Effector memory CD8-positive, alpha-beta T cell (primary cell): ENCODE measurements around the gene SMYD4.
A peak's percentile ranks its signal among the peaks of the same experiment; 100 is the strongest.
"Not testable (repeated sequence)": the region's sequence is repeated elsewhere in the genome, so short reads cannot be mapped to it uniquely, and the experiment has no call there.

ENCODE experiments used
- ATAC-seq: fragments of 150-1000 bp; cut with Tn5 transposase; replicated peaks from 2 replicates; pipeline ENCODE4 v1.10.0; 2021; ENCODE audit warnings: mild to moderate bottlenecking, moderate library complexity
- DNase-seq, 3 experiments: peaks; one replicate each; pipeline ENCODE4 v3.0.0; 2021
- H3K27ac Mint-ChIP-seq, 2 donors: one replicate each; pipeline ENCODE4 v1.8.0; 2022; ENCODE audit warnings: mild to moderate bottlenecking in 2 of 2, mixed read lengths in 2 of 2, moderate library complexity in 2 of 2
- H3K27me3 Mint-ChIP-seq, 2 donors: one replicate each; pipeline ENCODE4 v1.8.0; 2022; ENCODE audit warnings: mixed read lengths in 2 of 2
- H3K36me3 Mint-ChIP-seq: one replicate; pipeline ENCODE4 v1.8.0; 2022; ENCODE audit warnings: mild to moderate bottlenecking, moderate library complexity, mixed read lengths; ENCODE audit not compliant: insufficient read depth
- H3K4me1 Mint-ChIP-seq, 2 donors: one replicate each; pipeline ENCODE4 v1.8.0; 2022; ENCODE audit warnings: low read depth in 2 of 2, mixed read lengths in 2 of 2
- H3K4me3 Mint-ChIP-seq, 2 donors: one replicate each; pipeline ENCODE4 v1.8.0; 2022; ENCODE audit warnings: mild to moderate bottlenecking in 2 of 2, mixed read lengths in 2 of 2, moderate library complexity in 2 of 2
- H3K9me3 Mint-ChIP-seq, 2 donors: one replicate each; pipeline ENCODE4 v1.8.0; 2022; ENCODE audit warnings: mixed read lengths in 2 of 2

The SMYD4 gene

DNA sequence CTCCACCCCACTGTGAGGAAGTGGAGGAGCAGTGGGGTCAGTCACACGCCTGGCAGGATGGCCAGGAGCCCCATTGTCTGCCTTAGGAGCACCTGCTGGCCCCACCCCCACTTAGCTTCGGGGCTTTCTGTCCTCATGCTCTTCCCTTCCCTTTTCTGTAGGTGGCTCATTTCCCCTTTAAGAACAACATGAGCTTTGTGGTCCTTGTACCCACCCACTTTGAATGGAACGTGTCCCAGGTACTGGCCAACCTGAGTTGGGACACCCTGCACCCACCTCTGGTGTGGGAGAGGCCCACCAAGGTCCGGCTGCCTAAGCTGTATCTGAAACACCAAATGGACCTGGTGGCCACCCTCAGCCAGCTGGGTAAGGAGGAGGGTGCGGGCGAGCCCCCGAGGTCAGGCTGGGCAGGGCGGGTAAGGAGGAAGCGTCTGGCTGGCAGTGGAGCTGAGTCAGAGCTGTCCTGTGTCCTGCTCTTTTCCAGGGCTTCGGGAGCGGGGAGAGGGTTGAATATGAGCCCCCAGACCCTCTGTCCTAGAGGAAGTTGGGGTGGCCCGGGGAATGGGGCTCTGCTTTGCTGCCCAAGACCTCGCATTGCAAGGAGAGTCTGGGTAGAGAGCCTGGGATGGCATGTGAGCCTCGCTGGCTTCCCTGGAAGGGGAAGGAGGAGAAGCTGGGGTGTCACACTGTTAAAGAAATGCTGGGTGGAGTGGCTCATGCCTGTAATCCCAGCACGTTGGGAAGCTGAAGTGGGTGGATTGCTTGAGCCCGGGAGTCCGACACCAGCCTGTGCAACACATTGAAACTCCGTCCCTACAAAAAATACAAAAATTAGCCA lies 77.1 kb downstream of the SMYD4 start:
- DNase-seq (no peak), ATAC-seq (no peak)
- Mint-ChIP-seq H3K27ac (no peak overlapping the region), H3K36me3 (no peaks in the 10 kb centered on the region), H3K27me3 (peaks cover 0 to 8% of the 10 kb centered on the region in 2 donors), H3K4me1 (peaks cover 0 to 3% of the 10 kb centered on the region in 2 donors), H3K4me3 (no peak overlapping the region), H3K9me3 (no peaks in the 10 kb centered on the region)

DNA sequence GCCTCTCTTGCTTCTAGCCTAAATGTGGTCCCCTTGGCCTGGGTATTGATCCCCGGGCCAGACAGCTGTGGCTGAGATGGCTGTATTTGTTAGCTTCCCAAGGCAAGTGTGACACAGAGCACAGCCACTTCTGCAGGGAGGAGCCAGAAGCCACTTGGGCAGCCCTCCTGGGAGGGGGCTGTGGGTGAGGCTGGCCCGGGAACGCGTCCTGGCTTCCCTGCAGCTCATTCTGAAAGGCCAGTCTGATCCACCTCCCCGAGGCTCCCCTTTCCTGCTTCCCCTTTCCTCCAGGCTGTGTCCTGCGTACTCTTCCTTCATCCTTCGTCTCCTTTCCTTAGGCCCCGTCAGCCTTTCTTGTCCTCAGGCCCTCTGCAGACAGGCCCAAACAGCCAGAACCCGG lies 79.1 kb downstream of the SMYD4 start:
- no peak for DNase-seq
- H3K36me3 Mint-ChIP-seq = peaks cover 3% of the 10 kb centered on the region
- H3K27me3 Mint-ChIP-seq = peaks cover 0 to 3% of the 10 kb centered on the region in 2 donors
- no peaks in the 10 kb centered on the region for H3K9me3 Mint-ChIP-seq
- peaks cover 0 to 3% of the 10 kb centered on the region in 2 donors for H3K4me1 Mint-ChIP-seq
- H3K4me3 Mint-ChIP-seq = no peak overlapping the region
- H3K27ac Mint-ChIP-seq = peak overlapping the region in 1 of 2 donors; percentile 62
- ATAC-seq = no peak

DNA sequence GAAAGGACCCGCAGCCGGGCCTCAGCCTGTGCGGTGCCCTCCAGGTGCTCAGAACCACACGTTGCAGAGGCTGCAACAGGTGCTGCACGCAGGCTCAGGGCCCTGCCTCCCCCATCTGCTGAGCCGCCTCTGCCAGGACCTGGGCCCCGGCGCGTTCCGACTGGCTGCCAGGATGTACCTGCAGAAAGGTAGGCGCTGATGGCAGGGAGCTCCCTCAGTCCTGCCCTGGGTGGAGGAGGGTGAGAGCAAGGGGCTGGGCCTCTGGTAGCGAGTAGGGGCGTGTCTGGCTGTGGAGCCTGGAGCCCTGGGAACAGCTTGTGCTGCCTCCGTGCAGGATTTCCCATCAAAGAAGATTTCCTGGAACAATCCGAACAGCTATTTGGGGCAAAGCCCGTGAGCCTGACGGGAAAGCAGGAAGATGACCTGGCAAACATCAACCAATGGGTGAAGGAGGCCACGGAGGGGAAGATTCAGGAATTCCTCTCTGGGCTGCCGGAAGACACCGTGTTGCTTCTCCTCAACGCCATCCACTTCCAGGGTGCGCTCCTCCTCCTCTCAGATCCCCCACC lies 82.6 kb downstream of the SMYD4 start:
- Mint-ChIP-seq H3K4me1 (peaks cover 0 to 3% of the 10 kb centered on the region in 2 donors), H3K27ac (no peak overlapping the region), H3K4me3 (no peak overlapping the region), H3K27me3 (no peaks in the 10 kb centered on the region), H3K9me3 (no peaks in the 10 kb centered on the region), H3K36me3 (peaks cover 3% of the 10 kb centered on the region)
- no peak for DNase-seq
- no peak for ATAC-seq

DNA sequence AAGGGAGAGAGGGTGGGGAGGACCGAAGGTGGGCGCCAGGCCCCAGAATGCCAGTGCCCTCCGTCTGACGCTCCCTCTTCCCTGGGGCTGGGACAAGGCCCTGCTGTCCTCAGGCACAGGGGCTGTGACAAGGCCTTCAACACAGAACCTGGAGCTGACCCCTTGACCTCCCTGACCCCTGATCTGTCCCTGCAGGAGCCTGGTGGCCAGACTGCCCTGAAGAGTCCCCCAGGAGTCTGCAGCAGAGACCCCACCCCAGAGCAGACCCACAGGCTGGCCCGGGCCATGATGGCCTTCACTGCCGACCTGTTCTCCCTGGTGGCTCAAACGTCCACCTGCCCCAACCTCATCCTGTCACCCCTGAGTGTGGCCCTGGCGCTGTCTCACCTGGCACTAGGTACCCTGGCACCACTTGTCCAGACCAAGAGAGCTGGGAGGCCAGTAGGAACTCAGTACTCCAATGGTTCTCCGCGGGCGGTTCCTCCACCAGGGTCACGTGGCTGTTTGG lies 84.1 kb downstream of the SMYD4 start:
- no peaks in the 10 kb centered on the region for H3K27me3 Mint-ChIP-seq
- H3K36me3 Mint-ChIP-seq = peaks cover 3% of the 10 kb centered on the region
- H3K4me1 Mint-ChIP-seq = no peaks in the 10 kb centered on the region
- no peak for ATAC-seq
- no peak overlapping the region for H3K4me3 Mint-ChIP-seq
- DNase-seq = no peak
- H3K9me3 Mint-ChIP-seq = no peaks in the 10 kb centered on the region
- H3K27ac Mint-ChIP-seq = peak overlapping the region in 1 of 2 donors; percentile 29

DNA sequence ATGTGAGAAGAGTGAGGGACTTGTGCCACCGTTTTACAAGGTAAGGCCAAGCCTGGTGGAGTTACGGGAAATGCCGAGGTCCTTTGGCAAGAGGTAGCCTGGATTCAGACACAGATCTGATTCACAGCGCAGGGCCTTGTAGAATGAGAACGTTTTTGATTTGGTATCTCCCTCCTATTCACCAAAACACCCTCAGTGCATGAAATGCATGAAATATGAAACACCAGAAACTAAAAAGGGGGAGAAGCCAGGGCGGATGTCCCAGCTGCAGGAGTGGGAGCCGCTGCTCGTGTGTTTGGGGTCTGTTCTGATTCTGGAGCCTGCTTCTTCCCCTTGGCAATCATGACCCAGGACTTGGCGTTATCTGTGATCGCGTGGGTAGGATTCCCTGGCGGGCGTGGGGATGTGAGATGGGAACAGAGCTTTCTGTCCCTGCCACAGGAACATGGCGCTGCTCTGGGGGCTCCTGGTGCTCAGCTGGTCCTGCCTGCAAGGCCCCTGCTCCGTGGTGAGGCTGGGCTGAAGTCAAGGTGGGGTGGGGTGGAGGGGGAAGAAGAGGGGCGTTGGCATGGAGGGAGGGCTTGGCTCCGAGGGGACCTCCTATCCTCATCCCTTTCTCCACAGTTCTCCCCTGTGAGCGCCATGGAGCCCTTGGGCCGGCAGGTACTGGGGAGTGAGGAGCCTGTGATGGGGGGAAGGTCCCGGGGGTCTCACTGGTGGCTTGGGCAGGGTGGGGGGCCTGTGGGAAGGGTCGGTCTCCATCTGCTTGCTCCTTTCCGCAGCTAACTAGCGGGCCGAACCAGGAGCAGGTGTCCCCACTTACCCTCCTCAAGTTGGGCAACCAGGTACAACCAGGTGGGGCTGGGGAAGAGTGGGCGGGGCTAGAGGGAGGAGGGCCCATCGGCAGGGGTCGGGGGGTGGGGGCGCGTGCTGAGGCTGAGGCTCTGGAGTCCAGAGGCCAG lies 84.9 kb downstream of the SMYD4 start:
- Mint-ChIP-seq H3K4me3 (no peak overlapping the region), H3K36me3 (peaks cover 3% of the 10 kb centered on the region), H3K27ac (no peak overlapping the region), H3K4me1 (no peaks in the 10 kb centered on the region), H3K27me3 (no peaks in the 10 kb centered on the region), H3K9me3 (no peaks in the 10 kb centered on the region)
- no peak for DNase-seq
- no peak for ATAC-seq

DNA sequence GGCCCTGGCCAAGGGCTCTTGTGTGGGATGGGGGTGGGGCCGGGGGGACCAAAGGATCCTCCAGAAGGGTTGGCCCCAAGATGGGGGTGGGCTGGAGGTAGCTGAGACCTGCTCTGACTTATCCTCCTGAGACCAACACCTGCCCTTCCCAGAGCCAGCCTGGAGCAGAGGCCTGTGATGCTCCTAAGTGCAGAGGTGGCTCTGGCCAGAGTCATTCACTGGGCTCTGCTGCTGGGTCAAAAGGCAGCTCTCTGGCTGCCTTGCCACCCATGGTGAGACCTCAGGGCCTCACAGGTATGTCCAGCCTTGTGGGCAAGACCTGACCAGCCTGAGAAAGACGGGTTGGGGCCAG lies 86.6 kb downstream of the SMYD4 start:
- H3K27me3 Mint-ChIP-seq = no peaks in the 10 kb centered on the region
- peaks cover 0 to 2% of the 10 kb centered on the region in 2 donors for H3K4me1 Mint-ChIP-seq
- no peak for DNase-seq
- no peak for ATAC-seq
- H3K9me3 Mint-ChIP-seq = no peaks in the 10 kb centered on the region
- peak overlapping the region in 1 of 2 donors; percentile 59 for H3K27ac Mint-ChIP-seq
- peaks cover 3% of the 10 kb centered on the region for H3K36me3 Mint-ChIP-seq
- H3K4me3 Mint-ChIP-seq = no peak overlapping the region

DNA sequence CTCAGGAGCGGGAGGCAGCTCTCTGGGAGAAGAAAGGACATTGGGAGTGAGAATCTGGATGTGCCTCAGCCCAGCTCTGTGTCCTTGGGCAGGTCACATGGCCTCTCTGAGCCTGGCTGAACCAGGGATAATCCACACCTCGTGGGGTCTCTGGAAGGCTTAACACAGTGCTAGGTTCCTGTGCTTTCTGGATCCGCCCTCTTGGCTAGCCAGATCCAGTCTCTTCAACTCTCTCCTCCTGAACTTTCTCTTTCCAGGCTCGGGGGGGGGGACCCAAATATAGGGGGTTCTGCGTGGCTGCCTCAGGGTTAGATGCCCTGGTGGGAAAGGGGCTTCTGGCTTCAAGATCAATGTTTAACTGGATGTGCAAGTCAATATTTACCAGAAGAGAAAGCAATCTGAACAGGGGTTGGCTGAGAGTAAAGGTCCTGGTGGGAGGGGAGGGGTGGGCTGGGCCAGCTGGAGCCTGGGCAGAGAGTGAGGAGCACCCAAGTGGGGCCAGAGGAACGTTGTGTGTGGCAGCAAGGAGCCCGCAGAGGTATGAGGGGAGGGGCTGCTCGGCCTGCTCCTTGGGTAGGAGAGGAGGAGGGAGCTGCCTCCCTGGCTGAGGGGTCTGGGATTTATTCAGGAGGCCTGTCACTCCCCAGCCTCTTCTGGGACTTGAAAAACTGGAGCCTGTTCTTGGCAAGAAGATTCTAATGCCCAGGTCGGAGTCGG lies 87.2 kb downstream of the SMYD4 start, which contains the start of gene SERPINF2:
SERPINF2 (plus strand) TSS at position 501 of the 717 bp plus-strand sequence. CDS start 2,125 bp downstream, outside the sequence.
- H3K27me3 Mint-ChIP-seq = no peaks in the 10 kb centered on the region
- peaks cover 3% of the 10 kb centered on the region for H3K36me3 Mint-ChIP-seq
- H3K27ac Mint-ChIP-seq = peak within 1 kb of the TSS in 1 of 2 donors; percentile 59
- no peaks in the 10 kb centered on the region for H3K9me3 Mint-ChIP-seq
- H3K4me3 Mint-ChIP-seq = no peak within 1 kb of the TSS
- H3K4me1 Mint-ChIP-seq = peaks cover 0 to 2% of the 10 kb centered on the region in 2 donors
- DNase-seq (no peak), ATAC-seq (no peak)

DNA sequence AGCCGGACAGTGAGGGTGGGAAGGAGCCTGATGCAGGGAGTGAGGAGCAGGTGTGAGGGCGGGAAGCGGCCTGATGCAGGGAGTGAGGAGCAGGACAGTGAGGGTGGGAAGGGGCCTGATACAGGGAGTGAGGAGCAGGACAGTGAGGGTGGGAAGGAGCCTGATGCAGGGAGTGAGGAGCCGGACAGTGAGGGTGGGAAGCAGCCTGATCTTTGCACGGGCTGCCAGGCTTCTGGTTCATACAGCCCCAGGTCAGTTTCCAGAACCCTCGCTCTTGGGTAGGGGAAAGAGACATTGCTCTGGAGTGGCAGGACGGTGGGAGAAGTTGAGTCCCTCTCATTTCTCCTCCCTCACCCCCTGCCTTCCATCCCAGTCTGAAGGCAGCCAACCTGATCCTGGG lies 87.8 kb downstream of the SMYD4 start:
- H3K4me1 Mint-ChIP-seq, H3K27me3 Mint-ChIP-seq, H3K36me3 Mint-ChIP-seq: not testable (repeated sequence)

DNA sequence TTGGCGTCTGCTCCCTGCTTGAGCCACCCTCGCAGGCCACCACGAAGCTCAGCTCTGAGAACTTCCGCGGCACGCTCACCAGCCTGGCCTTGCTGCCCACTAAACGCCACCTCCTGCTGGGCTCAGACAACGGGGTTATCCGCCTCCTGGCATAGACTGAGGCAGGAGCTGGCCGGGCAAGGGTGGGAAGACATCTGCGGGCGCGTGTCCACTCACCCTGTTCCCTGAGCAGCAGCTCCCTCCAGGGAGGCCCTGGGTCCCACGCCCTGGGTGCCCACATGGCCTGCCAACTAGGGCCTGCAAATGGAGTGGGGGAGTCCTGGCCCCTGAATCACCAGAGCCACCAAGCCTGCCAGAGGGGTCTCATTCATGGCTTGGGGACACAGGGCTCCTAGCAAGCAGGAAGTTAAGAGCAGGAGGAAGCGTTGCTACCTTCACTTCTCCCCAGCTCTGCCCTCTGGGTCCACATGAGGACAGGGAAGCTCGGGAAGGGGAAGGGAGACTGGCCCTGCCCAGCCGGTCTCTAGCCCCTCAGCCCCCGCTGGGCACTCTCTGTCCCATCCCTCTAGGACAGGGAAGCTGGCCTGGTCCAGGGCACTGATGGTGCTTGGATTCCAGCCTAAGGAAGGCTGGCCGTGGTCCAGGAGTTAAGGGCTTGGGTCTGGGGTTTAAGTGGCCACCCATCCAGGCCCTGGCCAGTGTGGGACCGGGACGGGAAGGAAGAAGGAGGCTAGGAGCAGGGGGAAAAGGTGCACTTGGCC lies 92.0 kb downstream of the SMYD4 start:
- H3K27me3 Mint-ChIP-seq = no peaks in the 10 kb centered on the region
- H3K9me3 Mint-ChIP-seq = no peaks in the 10 kb centered on the region
- no peak for DNase-seq
- ATAC-seq = no peak
- H3K27ac Mint-ChIP-seq = peak overlapping the region in 1 of 2 donors; percentile 57
- no peak overlapping the region for H3K4me3 Mint-ChIP-seq
- H3K4me1 Mint-ChIP-seq = peaks cover 0 to 7% of the 10 kb centered on the region in 2 donors
- peaks cover 8% of the 10 kb centered on the region for H3K36me3 Mint-ChIP-seq

More for the DNA sequence above, 87.8 kb downstream of the SMYD4 start:
- DNase-seq, H3K4me3 Mint-ChIP-seq, H3K27ac Mint-ChIP-seq, ATAC-seq, H3K9me3 Mint-ChIP-seq: not testable (repeated sequence)

DNA sequence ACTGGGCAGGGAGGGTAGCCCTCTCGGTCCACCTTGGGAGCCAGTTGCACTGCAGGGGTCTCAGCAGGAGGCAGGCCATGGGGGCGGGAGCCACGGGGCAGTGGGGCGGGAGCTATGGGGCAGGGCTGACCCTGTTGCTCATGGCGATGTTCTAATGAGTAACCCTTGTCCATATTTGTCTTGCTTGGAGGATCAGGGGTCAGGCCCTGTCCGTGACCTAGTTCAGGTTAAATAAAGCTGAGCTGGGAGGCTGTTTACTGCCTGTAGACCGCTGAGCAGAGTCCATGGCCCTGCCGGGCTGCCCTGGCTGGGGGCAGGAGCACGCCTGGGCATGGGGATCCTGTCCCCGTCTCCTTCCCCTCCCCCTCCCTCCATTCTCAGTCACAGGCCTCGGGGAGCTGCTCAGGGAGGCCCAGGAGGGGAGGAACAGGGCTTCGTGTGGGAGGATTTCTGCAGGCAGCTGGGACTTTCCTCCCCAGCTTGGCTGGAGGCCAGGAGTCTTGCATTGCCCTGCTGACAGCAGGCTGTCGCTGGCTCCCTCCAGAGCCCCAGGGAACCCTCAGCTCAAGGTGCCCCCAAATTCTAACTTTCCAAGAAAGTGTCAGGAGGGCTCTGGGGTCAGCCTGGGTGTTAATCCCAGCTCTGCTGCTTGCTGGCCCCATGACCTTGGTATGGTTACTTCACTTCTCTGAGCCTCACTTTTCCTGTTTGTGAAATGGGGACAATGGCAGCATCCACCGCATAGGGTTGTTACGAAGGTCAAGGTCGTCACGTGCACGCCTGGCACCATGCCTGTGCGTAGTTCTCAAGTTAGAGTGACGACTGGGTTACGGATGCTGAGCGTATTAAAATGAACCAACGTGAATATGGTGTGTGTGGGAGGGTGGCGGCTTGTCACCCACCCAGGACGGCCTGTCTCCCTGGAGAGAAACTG lies 93.1 kb downstream of the SMYD4 start:
- Mint-ChIP-seq H3K4me3 (peak overlapping the region in 1 of 2 donors; percentile 9), H3K27ac (peak overlapping the region in 1 of 2 donors; percentile 57), H3K9me3 (no peaks in the 10 kb centered on the region), H3K4me1 (peaks cover 0 to 7% of the 10 kb centered on the region in 2 donors), H3K36me3 (peaks cover 8% of the 10 kb centered on the region), H3K27me3 (no peaks in the 10 kb centered on the region)
- DNase-seq (no peak), ATAC-seq (peak; percentile 70)

DNA sequence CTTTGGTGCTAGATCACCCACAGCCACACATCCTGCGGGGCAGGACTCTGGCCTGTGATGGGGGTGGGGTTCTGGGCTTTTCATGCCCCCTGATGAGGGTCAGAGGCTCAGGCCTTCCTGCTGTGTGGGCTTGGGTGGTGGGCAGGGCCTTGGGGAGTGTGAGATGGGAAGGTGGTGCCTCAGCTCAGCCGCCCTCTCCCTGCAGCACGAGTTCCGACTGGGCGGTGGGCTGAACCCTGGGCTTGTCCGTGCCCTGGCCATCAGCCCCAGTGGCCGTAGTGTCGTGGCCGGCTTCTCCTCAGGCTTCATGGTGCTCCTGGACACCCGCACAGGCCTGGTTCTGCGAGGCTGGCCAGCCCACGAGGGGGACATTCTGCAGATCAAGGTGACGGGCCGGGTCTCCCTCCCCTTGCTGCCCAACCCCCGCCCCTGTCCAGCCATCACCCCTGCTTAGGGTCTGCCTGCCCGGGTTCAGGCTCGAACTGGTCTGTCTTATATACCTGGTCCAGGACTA lies 93.8 kb downstream of the SMYD4 start:
- Mint-ChIP-seq H3K4me1 (peaks cover 0 to 7% of the 10 kb centered on the region in 2 donors), H3K4me3 (no peak overlapping the region), H3K27me3 (no peaks in the 10 kb centered on the region), H3K9me3 (no peaks in the 10 kb centered on the region), H3K27ac (peak overlapping the region in 1 of 2 donors; percentile 31), H3K36me3 (peaks cover 14% of the 10 kb centered on the region)
- no peak for DNase-seq
- ATAC-seq = no peak
